ENCODE data around the gene BRD2.
"Not testable (repeated sequence)": the region's sequence is repeated elsewhere in the genome, so short reads cannot be mapped to it uniquely, and the experiment has no call there.

The BRD2 gene

DNA sequence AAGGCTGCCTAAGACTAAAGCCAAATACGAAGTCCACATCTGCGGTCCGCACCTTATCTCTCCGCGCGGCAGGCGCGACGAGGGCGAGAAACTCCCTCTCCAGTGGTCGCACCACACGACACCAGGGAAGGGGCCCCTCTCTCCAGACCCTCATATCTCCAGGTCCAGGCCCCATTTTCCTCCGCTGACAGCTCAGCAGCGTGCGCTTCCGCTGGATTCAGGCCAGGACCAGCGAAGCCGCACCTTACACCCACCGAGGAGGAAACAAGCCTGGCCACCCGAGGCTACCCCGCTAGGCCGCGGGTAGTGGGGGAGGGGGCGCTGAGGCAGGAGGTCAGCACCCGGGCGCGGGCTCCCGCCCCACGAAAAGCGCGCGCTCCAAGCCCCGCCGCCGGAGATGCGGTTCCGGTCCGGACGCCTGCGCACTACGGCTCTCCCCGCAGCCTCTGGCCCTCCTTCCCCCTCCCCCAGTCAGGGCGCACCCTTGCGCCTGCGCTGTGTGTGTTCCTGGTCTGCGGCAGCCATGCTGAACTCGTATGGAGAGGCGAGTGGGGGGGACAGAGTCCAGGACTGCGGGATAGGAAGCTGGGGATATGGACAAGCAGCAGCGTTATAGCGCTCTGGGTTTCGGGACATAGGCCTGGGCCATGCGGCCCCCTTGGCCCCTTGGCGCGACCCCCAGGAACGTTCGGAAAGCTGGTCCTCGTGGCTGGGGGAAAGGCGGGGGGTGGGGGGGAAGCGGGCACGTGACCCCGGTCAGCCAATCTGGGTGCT is at the start of gene BRD2:
BRD2 (plus strand) TSS at position 502 of the 774 bp plus-strand sequence. CDS start 4,305 bp downstream, outside the sequence.
- DNase-seq: peak; percentile 98

DNA sequence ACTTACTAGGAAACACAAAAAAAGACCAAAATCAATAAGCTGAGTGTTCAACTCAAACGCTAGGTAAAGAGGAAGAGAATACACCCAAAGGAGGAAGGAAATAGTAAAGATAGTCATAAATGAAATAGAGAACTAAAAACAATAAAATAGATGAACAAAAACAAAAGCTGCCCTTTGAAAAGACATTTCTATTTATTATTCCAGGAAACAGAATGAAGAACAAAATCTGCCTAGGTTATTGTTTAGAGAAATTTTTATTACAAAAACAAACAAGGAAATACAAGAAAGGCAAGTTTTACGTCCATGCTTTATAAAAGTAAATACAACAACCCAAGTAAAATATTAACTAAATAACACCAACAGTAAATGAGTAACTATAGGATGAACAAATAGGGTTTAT is 47.7 kb upstream of the BRD2 start:
- no peak for DNase-seq

DNA sequence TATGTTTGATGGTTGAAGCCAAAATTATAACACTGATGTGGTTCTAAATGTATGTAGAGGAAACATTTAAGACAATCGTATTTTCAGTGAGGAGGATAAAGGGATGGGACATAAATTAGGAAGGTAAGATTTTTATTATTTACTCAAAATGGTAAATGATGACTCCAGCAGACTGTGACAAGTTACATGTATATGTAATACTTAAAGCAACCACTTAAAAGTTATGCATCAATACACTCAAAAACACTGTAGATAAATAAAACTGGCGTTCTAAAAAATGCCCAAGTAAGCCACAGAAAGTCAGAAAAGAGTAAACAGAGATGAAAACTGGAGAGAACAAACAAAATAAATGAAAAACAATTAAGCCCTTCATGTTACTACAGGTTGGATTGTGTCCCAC is 46.3 kb upstream of the BRD2 start:
- no peak for DNase-seq

DNA sequence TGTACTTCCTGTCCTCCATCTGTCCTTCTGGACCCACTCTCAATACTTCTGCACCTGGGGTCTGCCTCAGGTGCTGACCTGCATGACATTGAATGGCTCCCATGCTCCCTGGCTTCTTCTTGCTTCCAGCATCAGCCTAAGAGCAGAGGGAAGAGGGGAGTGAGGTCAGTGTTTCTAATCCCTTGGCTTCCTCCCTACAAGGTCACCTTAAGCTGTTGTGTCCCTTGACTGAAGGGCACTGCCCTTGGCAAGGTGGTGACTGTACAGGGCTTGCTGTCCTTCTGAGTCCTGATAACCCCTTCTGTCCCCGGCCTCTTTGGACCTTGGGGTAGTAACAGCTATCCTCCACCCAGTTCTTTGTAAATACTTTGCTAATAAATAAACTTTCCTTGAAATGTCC is 37.2 kb upstream of the BRD2 start:
- DNase-seq: no peak

DNA sequence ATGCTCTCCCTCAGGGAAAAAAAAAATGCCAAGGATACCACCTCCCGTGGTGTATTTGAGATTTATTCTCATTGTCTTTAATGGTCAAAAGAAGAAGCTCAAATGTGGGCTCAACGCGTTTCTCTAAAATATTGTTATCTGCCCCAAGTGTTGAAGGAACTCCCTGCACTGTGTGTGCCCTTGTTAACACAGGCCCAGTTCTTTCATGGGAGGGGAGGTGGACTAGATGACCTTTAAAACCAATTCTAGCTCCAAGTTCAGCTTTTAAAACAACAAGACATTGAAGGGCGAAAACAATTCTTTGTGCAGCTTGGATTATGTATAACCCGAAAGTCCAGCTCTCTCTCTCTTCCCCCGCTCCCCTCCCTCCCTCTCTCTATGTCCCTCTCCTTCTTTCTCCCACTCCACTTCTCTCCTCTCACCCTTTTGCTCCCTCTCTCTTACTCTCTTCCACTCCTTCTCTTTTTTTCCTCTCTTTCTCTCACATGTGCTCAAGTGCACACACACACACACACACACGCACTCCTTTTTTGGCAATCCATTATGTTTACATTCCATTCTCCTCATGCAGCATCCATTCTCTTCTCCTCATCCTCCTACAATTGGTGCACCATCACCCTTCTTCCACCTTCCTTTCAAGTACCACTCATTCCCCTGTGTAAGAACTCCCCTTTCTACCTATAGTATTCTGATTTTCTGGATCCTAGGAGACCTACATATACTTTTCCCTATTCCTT is 36.1 kb upstream of the BRD2 start:
- DNase-seq: no peak

DNA sequence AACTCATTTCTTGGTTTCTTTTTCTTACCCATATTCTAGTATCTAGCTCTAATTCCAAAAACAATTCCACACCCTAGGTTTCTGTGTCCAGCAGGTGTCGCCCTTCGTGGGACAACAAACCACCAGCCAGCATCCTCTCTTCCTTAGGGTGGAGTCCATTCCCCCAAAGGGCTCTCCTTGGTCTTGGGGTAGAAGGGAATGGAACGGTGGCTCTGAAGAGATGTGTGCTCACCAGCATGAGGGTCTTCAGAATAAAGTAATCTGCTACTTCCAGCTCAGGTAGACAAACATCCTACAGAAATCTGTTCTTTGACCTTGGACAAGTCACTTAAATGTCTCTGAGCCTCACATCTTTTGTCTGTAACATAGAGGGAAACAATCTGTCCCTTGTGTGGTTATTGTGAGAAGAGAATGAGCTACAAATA is 34.7 kb upstream of the BRD2 start:
- peak; percentile 43 for DNase-seq

DNA sequence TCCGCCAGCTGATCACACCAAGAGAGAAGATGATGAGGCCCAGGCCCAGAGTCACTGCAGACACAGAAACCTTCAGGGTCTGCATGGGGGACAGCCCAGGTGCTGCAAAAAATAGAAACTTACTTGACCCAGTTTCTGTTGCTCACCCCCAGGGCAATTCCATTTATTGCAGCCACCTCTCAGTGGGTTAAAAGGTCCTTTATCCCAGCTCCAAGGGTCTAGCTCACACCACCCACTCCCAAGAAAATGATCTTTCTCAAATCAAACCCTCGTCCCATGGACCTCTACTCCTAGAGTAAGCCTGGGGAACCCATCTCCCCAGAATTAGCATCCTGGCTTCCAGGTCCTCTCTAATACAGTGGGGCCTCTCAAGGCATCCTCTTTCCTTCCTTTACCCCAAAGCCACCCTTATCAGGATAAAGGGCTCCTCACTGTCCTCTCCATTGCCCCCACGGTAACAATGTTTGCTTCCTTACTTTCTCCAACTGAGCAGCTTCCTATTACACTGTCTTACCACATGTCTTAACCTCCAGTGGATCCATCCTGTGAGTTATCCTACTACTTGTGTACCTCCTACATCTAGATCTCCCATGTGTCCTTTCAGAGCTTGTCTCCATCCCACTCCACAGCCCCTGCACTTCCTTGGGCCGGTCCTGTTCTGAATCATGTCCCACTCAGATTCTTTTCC is 32.7 kb upstream of the BRD2 start:
- no peak for DNase-seq

DNA sequence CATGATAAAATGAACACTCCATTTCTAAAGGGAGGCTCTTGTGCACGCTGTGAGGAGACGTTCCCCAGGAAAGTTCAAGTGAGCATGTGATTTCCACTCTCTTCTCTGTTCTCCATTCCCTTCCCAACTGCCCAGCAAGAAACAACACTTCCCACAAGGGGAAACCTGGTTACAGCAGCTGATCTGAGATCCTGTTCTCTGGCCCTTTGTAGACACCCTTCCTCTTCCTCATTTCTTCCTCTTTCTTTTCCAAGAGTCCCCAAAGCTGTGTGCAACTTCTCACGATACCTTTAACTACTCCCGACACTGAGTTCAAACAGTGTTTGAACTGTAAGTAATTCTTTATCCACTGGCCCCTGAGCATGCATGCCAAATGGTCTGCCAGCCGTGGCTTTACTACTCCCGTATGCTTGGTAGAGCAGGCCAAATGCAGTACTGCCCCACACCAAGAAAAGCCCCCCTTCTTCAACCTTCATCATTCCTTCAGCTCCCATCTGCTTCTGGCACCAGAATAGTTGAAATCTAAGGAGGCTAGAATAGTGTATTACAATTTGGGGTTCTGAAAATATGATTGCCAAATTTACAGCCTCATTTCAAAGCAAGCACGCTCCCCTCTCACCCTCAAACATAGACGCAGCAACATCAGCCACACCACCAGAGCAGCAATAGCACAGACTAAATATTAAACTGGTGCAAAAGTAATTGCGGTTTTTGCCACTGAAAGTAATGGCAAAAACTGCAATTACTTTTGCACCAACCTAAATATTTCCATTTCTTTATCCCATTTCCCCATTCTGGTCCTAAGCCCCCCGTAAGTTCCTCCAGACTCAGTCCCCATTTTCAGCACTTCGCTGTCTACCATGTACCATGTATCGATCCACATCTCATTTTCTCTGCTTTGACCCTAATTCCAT is 31.9 kb upstream of the BRD2 start:
- no peak for DNase-seq

DNA sequence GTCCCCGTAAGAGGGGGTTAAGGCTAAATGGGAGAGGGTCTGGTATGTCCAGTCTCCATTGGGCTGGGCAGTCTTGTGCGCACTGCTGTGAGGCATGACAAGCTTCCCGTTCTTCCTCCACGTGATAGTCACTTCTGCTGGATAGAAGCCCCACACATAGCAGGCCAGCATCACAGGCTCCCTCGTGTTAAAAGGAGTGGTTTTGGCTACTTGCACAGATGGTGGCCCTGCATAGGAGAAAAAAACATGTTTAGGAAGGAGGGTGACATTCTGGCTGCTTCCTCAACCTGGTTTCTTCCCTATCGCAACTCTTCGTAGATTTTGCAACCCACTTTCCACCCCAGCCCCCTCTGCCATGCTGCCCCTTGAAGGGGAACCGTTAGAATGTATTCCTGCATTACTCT is 31.2 kb upstream of the BRD2 start:
- no peak for DNase-seq

DNA sequence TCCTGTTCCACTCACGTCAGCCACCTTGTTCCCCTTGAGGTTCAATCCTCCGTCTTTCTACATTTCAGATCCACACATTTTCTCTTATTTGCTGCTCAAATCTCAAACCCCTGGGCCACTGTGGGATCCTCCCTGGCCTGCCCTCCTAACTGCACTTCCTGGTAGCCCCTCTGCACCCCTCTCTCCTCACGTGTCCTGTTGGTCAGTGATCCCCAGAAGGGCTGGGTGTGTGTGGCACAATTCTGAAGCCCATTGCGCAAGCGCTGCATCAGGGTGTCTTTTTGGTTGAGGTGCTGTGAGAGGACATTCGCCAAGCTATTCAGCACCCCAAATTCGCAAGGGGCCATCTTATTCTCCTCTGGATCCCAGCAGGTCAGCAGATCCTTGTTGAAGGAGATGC is 29.9 kb upstream of the BRD2 start:
- no peak for DNase-seq

DNA sequence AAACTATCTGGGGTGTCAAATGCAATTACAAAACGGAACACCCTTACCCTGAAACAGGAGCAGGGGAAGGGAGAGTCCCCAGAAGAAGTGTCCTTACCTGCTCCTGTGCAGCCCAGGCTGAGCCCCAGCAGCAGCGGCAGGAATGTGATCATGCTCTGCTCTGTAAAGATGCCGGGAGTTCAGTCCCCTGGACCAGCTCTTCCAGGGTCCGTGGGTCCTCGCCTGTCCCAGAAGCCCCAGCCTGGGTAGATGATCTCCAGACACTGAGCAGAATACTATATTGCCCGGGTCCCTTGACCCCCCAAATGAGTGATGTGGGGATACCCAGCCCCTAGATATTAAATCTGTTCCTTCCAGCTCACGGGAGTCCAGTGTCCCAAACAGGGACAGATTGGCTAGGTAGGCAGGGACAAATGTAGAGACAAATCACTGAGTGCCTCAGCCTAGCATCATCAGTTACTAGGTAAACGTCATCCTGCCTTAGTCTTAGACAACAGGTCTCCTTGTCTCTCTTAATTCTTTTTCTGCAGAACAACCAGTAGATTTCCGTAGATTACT is 27.7 kb upstream of the BRD2 start, which contains the start of gene HLA-DMB:
HLA-DMB (minus strand) TSS at position 373 of the 558 bp plus-strand sequence; CDS start at position 152, 221 bp downstream.
- DNase-seq: peak; percentile 47

DNA sequence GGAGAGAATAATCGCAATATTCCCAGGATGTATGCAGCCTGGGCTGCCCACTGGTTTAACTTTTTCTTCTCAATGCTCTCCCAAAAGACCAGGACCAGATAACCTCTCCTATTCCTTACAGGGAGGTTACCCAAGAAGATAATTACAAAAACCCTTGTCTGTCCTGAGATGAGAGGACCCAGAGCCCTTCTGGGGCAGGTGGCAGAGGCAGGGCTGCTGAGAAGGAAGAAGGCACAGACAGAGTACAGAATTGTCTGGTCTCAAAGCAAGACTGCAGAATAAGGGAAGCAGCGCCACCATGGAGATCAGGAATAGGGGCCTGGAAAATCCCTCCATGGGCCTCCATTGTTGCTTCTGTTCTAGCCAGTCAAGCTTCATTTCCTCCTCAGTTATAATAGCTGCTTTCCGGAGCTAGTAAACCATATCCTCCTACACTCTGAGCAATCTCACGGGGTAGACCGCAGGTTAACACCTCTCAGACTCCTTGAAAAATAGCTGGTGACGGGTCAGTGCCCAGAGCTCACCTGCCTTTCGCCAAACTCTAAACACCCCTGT is 27.1 kb upstream of the BRD2 start:
- peak; percentile 60 for DNase-seq

DNA sequence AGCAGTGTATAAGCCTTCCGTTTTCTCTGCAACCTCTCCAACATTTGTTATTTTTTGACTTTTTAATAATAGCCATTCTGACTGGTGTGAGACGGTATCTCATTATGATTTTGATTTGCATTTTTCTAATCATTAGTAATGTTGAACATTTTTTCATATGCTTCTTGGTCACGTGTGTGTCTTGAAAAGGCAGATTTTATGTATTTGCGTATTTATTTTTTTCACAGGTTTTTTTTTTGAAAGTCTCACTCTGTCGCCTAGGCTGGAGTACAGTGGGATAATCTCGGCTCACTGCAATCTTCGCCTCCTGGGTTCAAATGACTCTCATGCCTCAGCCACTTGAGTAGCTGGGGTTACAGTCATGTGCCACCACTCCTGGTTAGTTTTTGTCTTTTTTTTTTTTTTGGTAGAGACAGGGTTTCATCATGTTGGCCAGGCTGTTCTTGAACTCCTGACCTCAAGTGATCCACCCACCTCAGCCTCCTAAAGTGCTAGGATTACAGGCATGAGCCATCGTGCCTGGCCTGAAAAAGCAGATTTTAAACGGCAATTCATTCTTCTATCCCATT is 25.8 kb upstream of the BRD2 start:
- DNase-seq: not testable (repeated sequence)

DNA sequence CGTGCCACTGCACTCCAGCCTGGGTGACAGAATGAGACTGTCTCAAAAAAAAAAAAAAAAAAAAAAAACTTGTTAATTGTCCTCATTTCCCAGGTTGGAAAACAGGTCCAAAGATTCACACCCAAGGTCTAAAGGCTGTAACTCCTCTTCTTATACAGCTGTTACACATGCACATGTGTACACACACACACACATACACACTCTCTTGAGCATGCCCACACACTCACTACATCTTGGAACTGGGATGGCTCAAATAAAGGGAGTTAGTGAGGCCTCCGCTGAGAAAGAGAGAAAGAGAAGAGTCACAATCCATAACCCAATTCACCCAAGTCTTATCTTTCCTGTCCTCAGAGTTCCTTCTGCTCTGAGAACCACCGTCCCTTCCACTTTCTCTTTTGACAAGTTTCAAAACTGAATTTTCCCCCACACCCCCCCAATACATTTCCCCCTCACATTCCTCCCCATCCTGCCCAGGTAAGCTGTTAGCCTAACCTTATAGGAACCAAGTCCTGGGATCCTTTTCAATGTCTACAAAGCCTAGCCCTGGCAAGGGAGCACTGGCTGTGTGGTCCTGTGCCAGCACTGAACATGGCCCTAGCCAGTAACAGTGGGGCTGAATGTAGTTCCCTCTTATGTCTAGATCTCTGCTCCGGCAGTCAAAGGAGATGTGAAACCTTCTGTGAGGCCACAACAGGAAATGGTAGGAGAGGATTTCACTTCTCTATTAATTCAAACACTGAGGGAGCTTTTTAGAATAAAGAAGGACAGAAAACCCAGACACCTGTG is 24.3 kb upstream of the BRD2 start:
- peak; percentile 25 for DNase-seq

DNA sequence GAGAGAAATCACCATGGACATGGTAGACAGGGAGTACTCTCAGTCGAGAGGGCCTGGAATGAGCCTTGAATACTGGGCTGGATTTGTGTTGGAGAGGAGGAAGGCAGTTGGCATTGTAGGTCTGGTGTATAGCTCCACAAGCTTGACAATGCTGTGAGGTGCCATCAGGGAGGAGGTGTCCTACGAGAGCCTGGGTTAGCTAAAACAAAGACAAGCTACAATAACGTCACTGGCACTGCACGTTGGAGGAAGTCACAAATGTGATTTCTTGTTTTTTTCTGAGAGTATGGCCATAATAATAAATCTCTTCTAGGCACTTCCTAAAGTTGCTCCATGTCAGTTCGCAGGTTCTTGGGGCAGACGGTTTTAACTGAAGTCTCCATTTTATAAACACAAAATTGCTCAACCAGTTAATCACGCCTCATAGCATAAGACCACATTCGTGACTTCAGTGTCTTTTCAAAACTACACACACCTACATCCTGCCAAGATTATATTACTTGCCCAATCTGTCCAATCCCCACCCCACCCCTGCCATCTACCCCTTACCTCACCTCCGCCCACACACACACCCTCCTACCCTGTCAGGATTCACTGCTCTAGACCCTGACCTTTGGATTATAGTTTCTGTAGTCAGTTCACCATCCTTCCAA is 23.2 kb upstream of the BRD2 start:
- DNase-seq: peak; percentile 52

DNA sequence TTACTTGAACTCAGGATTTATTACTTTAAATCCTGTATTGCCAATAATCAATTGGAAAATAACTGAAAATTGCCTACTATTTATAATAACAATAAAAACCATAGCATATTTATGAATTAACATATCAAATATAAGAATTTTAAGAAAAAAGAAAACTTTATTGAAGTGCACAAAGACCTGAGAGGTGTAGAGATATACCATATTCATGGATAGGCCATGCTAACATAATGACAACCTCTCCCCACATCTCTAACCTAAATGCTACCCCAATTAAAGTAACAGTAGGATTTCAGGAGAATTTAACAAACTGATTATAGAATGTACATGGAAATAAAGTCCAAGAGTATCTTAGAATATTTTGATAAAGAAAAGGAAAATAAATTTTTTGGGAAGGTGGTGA is 22.4 kb upstream of the BRD2 start:
- no peak for DNase-seq

DNA sequence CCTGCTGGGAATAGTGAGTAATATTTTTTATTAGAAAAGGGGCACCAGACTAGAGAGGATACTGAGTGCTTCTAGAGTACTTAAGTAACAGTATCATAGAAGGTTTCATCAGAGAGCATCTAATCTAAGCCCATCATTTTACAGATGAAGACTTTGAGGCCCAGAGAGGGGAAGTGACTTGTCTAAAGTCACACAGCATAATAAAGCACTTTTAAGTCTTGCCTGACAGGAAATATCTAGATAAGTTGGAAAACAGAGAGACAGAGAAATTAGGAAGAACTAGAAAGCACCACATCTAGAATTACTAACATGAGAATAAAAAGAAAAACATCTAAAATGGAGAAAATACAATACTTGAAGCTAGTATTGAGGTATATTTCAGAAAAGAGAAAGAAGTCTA is 21.5 kb upstream of the BRD2 start:
- no peak for DNase-seq

DNA sequence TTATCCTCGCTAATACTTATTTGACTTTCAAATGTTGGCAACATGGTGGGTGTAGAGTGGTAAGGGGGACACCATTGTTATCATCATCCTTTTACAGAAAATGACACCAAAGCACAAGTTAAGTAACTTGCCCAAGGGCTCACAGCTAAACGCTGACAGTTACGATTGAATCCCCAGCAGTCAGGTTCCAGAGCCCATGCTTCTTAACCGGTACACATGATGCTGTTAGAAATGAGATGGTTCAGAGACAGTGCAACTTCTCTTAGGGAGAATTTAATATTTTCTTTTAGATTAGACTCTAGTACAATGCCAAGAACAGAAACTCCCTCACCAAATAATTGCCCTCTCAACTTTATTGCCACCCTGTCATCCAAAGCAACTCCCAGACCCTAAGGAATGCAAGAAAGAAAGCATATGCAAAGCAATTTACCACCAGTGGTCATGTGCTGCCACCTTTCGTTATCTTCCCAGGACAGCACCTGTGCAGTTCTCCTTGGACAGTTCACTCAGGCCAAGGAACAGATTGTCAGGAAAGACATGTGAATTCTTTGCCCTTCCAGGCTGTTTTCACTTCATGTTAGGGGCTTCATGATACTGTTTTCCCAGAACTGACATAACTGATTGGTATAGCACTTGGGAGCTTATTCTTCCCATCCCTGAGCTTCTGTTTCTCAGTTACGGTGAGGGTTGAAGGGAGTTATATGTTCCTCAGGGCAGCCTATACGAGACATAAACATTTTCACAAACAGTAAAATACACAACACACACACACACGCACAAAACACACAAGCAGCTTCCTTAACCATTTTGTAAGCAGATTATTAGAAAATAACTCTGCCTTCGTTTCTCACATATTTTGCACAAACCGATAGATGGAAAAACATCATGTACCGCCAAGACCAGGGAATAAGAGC is 20.6 kb upstream of the BRD2 start:
- DNase-seq: peak; percentile 18

DNA sequence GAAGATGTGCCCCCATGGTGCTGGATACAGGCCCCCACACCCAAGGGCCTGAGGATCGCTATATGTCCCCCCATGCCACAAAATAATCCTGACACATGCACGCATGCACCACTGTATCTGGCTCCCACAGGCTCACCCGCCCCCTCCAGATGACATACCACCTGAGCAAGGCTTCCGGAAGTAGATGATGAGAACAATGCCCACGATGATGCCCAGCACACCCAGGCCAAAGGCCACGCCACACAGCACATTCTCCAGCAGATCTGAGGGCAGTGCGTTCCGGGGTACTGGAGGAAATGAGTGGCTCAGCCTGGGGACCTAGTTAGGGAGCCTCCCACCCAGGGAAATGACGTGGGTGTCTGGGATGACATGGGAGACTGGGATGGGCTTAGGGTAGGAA is 19.3 kb upstream of the BRD2 start:
- DNase-seq: no peak

Measured in NK-92 treated with Interleukin-12 subunit alpha and Interleukin-12 subunit beta, amount 100 ng/mL, for 24 hours (cell line).